HEK293 (cell line): ENCODE measurements around the gene CIRBP.

Experiments used
- CTCF ChIA-PET: fragments of 350-600 bp; formaldehyde crosslinking; extraction: SDS; loops from one replicate; lab custom pipeline; 2021; ENCODE audit warnings: antibody characterized with exemption; lab: Yijun Ruan, JAX
- POLR2A ChIA-PET: fragments of 300-600 bp; formaldehyde crosslinking; extraction: SDS; loops from one replicate; lab custom pipeline; 2020; ENCODE audit warnings: antibody characterized with exemption, inconsistent platforms; lab: Yijun Ruan, JAX
- H3K27ac ChIP-seq: fragments of 200-500 bp; sonication (Bioruptor generic); 2 replicates; pipeline ENCODE4 v1.5.1; 2014; ENCODE audit warnings: low read depth, low read length, control low read depth, inconsistent platforms; ENCODE audit errors: extremely low read depth
- H3K36me3 ChIP-seq, 2 experiments: fragments of 200-500 bp in 1 of 2; sonication (Bioruptor generic) in 1 of 2; 1 replicate in 1 of 2; 2 replicates in 1 of 2; pipeline ENCODE4 v1.5.1; 2014 to 2017; ENCODE audit warnings: inconsistent platforms in 2 of 2, low read length in 2 of 2; ENCODE audit not compliant: control insufficient read depth in 2 of 2, insufficient read depth in 1 of 2
- H3K4me1 ChIP-seq: fragments of 200-500 bp; sonication (Bioruptor generic); 2 replicates; pipeline ENCODE4 v1.5.1; 2014; ENCODE audit warnings: mild to moderate bottlenecking, low read length, inconsistent platforms; ENCODE audit not compliant: control insufficient read depth, insufficient read depth
- H3K4me3 ChIP-seq: 2 replicates; pipeline ENCODE4 v1.5.1; 2011; ENCODE audit warnings: low read depth, mild to moderate bottlenecking, control low read depth, low read length, moderate library complexity
- H3K9me3 ChIP-seq: fragments of 200-500 bp; sonication (Bioruptor generic); 2 replicates; pipeline ENCODE4 v1.5.1; 2014; ENCODE audit warnings: low read depth, low read length, inconsistent platforms; ENCODE audit not compliant: control insufficient read depth, insufficient read depth
- ATF2 ChIP-seq: fragments of 450-650 bp; formaldehyde crosslinking; IDR thresholded peaks from 2 replicates; pipeline ENCODE4 v1.5.1; 2016; ENCODE audit warnings: missing biosample characterization, missing genetic modification characterization, low read depth
- KLF17 ChIP-seq: fragments of 450-650 bp; formaldehyde crosslinking; IDR thresholded peaks from 2 replicates; pipeline ENCODE4 v1.5.1; 2016; ENCODE audit warnings: missing biosample characterization, missing genetic modification characterization
- PBX3 ChIP-seq: sonication (generic); formaldehyde crosslinking; IDR thresholded peaks from 2 replicates; pipeline ENCODE4 v1.8.1; 2022; ENCODE audit warnings: mild to moderate bottlenecking, moderate library complexity, missing genetic modification reagents
- PRDM10 ChIP-seq: fragments of 450-650 bp; formaldehyde crosslinking; IDR thresholded peaks from 2 replicates; pipeline ENCODE4 v1.5.1; 2016; ENCODE audit warnings: missing biosample characterization, missing genetic modification characterization
- SALL2 ChIP-seq: fragments of 450-650 bp; formaldehyde crosslinking; IDR thresholded peaks from 2 replicates; pipeline ENCODE4 v1.5.0; 2017; ENCODE audit warnings: missing biosample characterization, mild to moderate bottlenecking, missing genetic modification characterization, borderline replicate concordance
- SP7 ChIP-seq: fragments of 450-650 bp; formaldehyde crosslinking; IDR thresholded peaks from 2 replicates; pipeline ENCODE4 v1.5.1; 2016; ENCODE audit warnings: missing biosample characterization, missing genetic modification characterization
- ZBTB6 ChIP-seq: fragments of 450-650 bp; formaldehyde crosslinking; IDR thresholded peaks from 2 replicates; pipeline ENCODE4 v1.5.1; 2017; ENCODE audit warnings: missing biosample characterization, missing genetic modification characterization
- ZFP3 ChIP-seq: fragments of 450-650 bp; formaldehyde crosslinking; IDR thresholded peaks from 2 replicates; pipeline ENCODE4 v1.5.1; 2016; ENCODE audit warnings: low read depth, missing biosample characterization, missing genetic modification characterization
- ZNF398 ChIP-seq: fragments of 450-650 bp; formaldehyde crosslinking; IDR thresholded peaks from 2 replicates; pipeline ENCODE4 v1.5.1; 2017; ENCODE audit warnings: missing biosample characterization, missing genetic modification characterization
- ZNF518A ChIP-seq: fragments of 450-650 bp; formaldehyde crosslinking; conservative IDR thresholded peaks from 2 replicates; pipeline ENCODE4 v1.5.1; 2016; ENCODE audit warnings: low read depth, missing biosample characterization, missing genetic modification characterization
- ZNF600 ChIP-seq: fragments of 450-650 bp; formaldehyde crosslinking; IDR thresholded peaks from 2 replicates; pipeline ENCODE4 v1.5.1; 2016; ENCODE audit warnings: missing biosample characterization, missing genetic modification characterization
- ZNF639 ChIP-seq: fragments of 450-650 bp; formaldehyde crosslinking; IDR thresholded peaks from 2 replicates; pipeline ENCODE4 v1.5.1; 2016; ENCODE audit warnings: missing biosample characterization, missing genetic modification characterization
- ZNF704 ChIP-seq: fragments of 450-650 bp; formaldehyde crosslinking; IDR thresholded peaks from 2 replicates; pipeline ENCODE4 v1.5.1; 2016; ENCODE audit warnings: missing biosample characterization, missing genetic modification characterization

The CIRBP gene

GRCh38 chr19:1247748-1248138, 21.4 kb upstream of the CIRBP start (continued):
- peak; percentile 20; the same call in 1 of the 2 replicates for TF ChIP-seq ZNF639 (tag by site-specific recombination)

- H3K4me1 ChIP-seq: peaks cover 4% of the 10 kb centered on the region; the same call in 1 of the 2 replicates
- CTCF ChIA-PET: no interaction called here
- H3K9me3 ChIP-seq: no peaks in the 10 kb centered on the region
- POLR2A ChIA-PET: interaction anchor here (0.9 to 1.0 kb wide), 2 partner anchors 18 to 21 kb away, joined by 4 to 17 read pairs; partner anchors contain the start of gene CIRBP
- H3K4me3 ChIP-seq: peak within 1 kb of the TSS; percentile 67
- H3K36me3 ChIP-seq: peaks cover 0 to 21% of the 10 kb centered on the region in 2 experiments; a peak in 1 of 3 replicates
- H3K27ac ChIP-seq: peak within 1 kb of the TSS; percentile 95
- TF ChIP-seq PBX3: no peak
- TF ChIP-seq KLF17 (tag by site-specific recombination): peak; percentile 74; the same call in 1 of the 2 replicates
- peak; percentile 78 for TF ChIP-seq ZNF600 (tag by site-specific recombination)
- TF ChIP-seq SP7 (tag by site-specific recombination): peak; percentile 71
- TF ChIP-seq ZFP3 (tag by site-specific recombination): no peak
- TF ChIP-seq ZBTB6 (tag by site-specific recombination): no peak
- TF ChIP-seq ZNF398: peak; percentile 67
- TF ChIP-seq ZNF704: no peak
- no peak for TF ChIP-seq ZNF518A
- TF ChIP-seq ATF2 (tag by site-specific recombination): no peak
- TF ChIP-seq SALL2 (tag by site-specific recombination): no peak
- no peak for TF ChIP-seq PRDM10 (tag by site-specific recombination)
These were observed 20.9 kb upstream of the CIRBP start, which contains the start of gene MIDN for GRCh38 chr19:1248139-1248785. Gene MIDN, plus strand, starts transcription at chr19:1248583. Its CDS starts 1,714 bp downstream, at chr19:1250297.
